ENCODE measurements around the gene SANBR. TPM values are rescaled to one million over a fixed set of nuclear protein-coding genes. Genes with fewer than 3 reads are reported as not detected.
A peak's percentile ranks its signal among the peaks of the same experiment; 100 is the strongest.

The SANBR gene
- total RNA-seq, 1 donor from 2014 or later: 57.0 TPM

DNA sequence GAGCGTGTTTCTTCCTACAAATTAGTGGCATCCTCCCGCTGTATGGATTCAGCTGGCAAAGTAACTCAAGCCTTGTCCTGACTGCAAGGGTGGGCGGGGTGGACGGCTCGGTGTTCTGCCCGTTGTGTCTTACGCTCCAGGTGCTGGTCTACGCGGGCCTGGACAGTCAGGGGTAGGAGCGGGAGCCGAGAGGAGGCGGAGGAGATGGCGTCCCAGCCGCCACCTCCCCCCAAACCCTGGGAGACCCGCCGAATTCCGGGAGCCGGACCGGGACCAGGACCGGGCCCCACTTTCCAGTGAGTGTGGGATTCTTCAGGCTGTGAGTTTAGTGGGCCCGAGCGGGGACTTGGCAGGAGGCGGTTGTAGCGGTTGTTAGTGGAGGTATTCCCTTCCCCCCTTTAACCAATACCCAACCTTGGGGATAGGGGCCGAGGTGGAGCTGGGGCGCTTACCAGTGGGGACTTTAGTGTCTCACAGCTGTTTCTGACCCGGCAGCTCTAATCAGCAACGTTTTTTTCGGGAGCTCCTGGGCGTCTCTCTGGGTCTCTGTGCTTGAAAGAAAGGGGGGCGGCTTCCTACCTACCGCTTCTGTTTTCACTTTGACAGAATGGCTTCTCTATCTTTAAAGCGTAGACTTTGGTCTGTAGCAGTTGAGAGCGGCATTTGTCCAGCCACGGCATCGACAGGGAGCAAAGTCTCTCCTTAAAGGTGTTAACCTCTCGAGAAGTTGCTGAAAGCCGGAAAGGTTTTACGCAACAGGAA lies 47.9 kb upstream of the SANBR start, which contains the start of the genes PEX13 and PUS10:
Gene PEX13, plus strand, starts transcription at position 165 of the 762 bp plus-strand sequence. Its CDS starts 40 bp downstream, at position 205.
Gene PUS10, minus strand, starts transcription at position 700 of the 762 bp plus-strand sequence. CDS start 6,365 bp downstream, outside the sequence.
- H3K4me1 Mint-ChIP-seq (ENCODE audit: low read depth, unreplicated experiment): peaks cover 2% of the 10 kb centered on the region
- H3K9me3 Mint-ChIP-seq (ENCODE audit: unreplicated experiment): peaks cover 1% of the 10 kb centered on the region
- DNase-seq: peak; percentile 76
- TF ChIP-seq, protein P1, sequence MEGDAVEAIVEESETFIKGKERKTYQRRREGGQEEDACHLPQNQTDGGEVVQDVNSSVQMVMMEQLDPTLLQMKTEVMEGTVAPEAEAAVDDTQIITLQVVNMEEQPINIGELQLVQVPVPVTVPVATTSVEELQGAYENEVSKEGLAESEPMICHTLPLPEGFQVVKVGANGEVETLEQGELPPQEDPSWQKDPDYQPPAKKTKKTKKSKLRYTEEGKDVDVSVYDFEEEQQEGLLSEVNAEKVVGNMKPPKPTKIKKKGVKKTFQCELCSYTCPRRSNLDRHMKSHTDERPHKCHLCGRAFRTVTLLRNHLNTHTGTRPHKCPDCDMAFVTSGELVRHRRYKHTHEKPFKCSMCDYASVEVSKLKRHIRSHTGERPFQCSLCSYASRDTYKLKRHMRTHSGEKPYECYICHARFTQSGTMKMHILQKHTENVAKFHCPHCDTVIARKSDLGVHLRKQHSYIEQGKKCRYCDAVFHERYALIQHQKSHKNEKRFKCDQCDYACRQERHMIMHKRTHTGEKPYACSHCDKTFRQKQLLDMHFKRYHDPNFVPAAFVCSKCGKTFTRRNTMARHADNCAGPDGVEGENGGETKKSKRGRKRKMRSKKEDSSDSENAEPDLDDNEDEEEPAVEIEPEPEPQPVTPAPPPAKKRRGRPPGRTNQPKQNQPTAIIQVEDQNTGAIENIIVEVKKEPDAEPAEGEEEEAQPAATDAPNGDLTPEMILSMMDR (IDR thresholded peaks at IDR 0.05; ENCODE audit: partially characterized antibody, unreplicated experiment): no peak
- H3K36me3 Mint-ChIP-seq (ENCODE audit: unreplicated experiment): no peaks in the 10 kb centered on the region
- no peaks in the 10 kb centered on the region for H3K27me3 Mint-ChIP-seq (ENCODE audit: unreplicated experiment)
- H3K4me3 Mint-ChIP-seq (ENCODE audit: unreplicated experiment): peak within 1 kb of the TSS; percentile 98
- H3K27ac Mint-ChIP-seq (ENCODE audit: unreplicated experiment): peak within 1 kb of the TSS; percentile 92

DNA sequence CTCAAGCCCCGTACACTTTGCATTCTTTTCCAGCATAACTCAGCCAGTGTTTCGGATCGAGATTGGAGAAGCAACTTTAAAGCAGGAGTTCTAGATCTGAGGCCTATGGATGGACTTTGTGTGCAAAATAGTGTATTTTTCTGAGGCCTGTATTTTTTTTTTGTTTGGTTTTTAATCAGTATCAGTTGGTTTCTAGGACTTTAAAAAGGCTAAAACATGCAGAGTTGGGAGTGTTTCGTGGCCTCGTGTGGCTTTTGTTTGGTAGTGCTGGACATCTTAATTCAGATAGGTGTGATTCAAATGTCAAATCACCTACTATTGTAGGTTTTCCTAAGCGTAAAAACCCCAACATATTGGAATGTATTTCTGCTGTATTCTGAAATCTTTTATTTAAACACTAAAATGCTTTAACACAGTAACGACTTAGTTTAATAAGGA lies 47.3 kb upstream of the SANBR start:
- Mint-ChIP-seq H3K4me3 (ENCODE audit: unreplicated experiment) (peak overlapping the region; percentile 98), H3K9me3 (ENCODE audit: unreplicated experiment) (peaks cover 1% of the 10 kb centered on the region), H3K4me1 (ENCODE audit: low read depth, unreplicated experiment) (peaks cover 2% of the 10 kb centered on the region), H3K36me3 (ENCODE audit: unreplicated experiment) (no peaks in the 10 kb centered on the region), H3K27me3 (ENCODE audit: unreplicated experiment) (no peaks in the 10 kb centered on the region), H3K27ac (ENCODE audit: unreplicated experiment) (peak overlapping the region; percentile 92)
- TF ChIP-seq, protein P1 (IDR thresholded peaks at IDR 0.05; ENCODE audit: partially characterized antibody, unreplicated experiment): no peak
- no peak for DNase-seq

DNA sequence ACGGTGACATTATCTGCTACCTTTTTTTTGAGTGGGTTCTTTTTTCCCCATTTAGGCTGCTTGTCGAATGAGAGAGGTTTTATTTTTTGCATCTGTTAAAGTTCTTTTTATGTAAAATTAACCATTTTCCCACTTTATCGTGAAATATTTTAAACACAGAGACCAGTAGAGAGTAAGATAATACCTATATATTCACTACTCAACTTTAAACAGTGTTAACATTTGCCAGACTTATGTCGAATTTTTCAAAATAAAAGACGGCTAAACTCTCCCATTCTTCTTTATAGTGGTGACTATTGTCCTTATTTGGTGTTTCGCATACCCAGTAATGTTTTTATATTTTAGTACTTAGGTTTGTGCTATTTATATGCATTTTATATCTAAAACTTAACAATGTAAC lies 46.9 kb upstream of the SANBR start:
- H3K4me1 Mint-ChIP-seq (ENCODE audit: low read depth, unreplicated experiment): peaks cover 2% of the 10 kb centered on the region
- no peak overlapping the region for H3K27ac Mint-ChIP-seq (ENCODE audit: unreplicated experiment)
- no peaks in the 10 kb centered on the region for H3K27me3 Mint-ChIP-seq (ENCODE audit: unreplicated experiment)
- TF ChIP-seq, protein P1 (IDR thresholded peaks at IDR 0.05; ENCODE audit: partially characterized antibody, unreplicated experiment): no peak
- peaks cover 1% of the 10 kb centered on the region for H3K9me3 Mint-ChIP-seq (ENCODE audit: unreplicated experiment)
- peak overlapping the region; percentile 98 for H3K4me3 Mint-ChIP-seq (ENCODE audit: unreplicated experiment)
- no peaks in the 10 kb centered on the region for H3K36me3 Mint-ChIP-seq (ENCODE audit: unreplicated experiment)
- DNase-seq: no peak

DNA sequence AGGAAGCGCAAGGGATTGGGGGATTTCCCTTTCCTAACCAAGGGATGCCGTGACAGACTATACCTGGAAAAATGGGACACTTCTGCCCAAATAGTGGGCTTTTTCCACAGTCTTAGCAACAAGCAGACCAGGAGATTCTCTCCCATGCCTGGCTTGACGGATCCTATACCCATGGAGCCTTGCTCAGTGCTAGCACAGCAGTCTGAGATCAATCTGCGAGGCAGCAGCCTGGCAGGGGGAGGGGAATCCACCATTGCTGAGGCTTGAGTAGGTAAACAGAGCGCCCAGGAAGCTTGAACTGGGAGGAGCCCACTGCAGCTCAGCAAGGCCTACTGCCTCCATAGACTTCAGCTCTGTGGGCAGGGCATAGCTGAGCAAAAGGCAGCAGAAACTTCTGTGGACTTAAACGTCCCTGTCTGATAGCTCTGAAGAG lies 44.4 kb upstream of the SANBR start:
- TF ChIP-seq, protein P1 (IDR thresholded peaks at IDR 0.05; ENCODE audit: partially characterized antibody, unreplicated experiment): no peak
- no peaks in the 10 kb centered on the region for H3K36me3 Mint-ChIP-seq (ENCODE audit: unreplicated experiment)
- H3K4me3 Mint-ChIP-seq (ENCODE audit: unreplicated experiment): no peak overlapping the region
- H3K27ac Mint-ChIP-seq (ENCODE audit: unreplicated experiment): no peak overlapping the region
- H3K4me1 Mint-ChIP-seq (ENCODE audit: low read depth, unreplicated experiment): peaks cover 2% of the 10 kb centered on the region
- peaks cover 1% of the 10 kb centered on the region for H3K9me3 Mint-ChIP-seq (ENCODE audit: unreplicated experiment)
- no peak for DNase-seq
- H3K27me3 Mint-ChIP-seq (ENCODE audit: unreplicated experiment): peaks cover 2% of the 10 kb centered on the region

DNA sequence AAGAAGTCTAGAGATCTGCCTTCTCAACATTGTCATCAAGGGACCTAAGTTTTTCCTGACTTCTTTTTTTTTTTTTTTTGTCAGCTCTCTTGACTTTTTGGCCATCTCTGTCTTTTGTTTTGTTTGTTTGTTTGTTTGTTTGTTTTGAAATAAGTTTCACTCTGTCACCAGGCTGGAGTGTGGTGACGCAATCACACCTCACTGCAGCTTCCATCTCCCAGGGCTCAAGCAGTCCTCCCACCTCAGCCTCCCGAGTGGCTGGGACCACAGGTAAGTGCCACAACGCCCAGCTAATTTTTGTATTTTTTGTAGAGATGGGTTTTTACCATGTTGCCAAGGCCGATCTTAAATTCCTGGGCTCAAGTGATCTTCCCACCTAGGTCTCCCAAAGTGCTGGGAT lies 42.0 kb upstream of the SANBR start:
- Mint-ChIP-seq H3K27ac (ENCODE audit: unreplicated experiment) (no peak overlapping the region), H3K9me3 (ENCODE audit: unreplicated experiment) (no peaks in the 10 kb centered on the region), H3K4me3 (ENCODE audit: unreplicated experiment) (no peak overlapping the region), H3K27me3 (ENCODE audit: unreplicated experiment) (peaks cover 2% of the 10 kb centered on the region), H3K4me1 (ENCODE audit: low read depth, unreplicated experiment) (peaks cover under 1% of the 10 kb centered on the region), H3K36me3 (ENCODE audit: unreplicated experiment) (no peaks in the 10 kb centered on the region)
- DNase-seq: no peak
- TF ChIP-seq, protein P1 (IDR thresholded peaks at IDR 0.05; ENCODE audit: partially characterized antibody, unreplicated experiment): no peak

Measured in glutamatergic neuron (in vitro differentiated cells).